ENCODE results near the gene GLRA2.

The GLRA2 gene

DNA sequence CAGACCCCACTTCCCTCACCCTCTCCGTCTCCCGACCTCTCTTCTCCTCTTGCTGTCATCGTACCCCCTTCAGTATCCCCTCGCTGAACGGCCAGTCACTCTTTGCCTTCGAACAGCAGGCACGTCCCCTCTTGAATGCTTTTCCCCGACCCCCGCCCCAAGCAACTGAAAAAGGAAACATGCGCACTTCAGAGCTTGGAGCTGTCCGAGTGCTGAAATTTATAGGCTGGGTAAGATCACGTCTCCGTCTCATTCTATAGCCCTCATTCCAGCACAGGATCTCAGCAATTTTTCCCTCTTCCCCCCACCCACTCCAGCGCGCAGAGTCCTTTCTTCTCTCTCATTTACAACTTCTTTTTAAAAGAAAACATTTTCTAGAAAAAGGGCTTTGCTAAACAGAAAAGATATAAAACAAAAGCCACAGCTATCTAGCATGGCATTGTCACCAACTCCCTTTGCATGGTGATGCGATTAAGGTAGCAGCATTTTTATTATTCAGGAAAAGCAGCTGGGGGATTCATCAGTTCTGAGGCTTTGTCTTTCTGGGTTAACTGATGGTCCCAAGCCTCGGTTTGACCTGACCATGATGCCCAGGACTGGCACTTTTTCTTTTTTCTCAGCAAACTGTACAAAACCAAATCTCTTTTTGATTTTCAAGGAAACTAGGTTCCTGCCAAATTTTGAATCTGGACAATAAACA is at the start of gene GLRA2:
Gene GLRA2 (plus strand): TSS at position 247 of the 700 bp plus-strand sequence. CDS start 522 bp downstream, outside the sequence.
- DNase-seq: peak in 1 of 2 donors; percentile 9

DNA sequence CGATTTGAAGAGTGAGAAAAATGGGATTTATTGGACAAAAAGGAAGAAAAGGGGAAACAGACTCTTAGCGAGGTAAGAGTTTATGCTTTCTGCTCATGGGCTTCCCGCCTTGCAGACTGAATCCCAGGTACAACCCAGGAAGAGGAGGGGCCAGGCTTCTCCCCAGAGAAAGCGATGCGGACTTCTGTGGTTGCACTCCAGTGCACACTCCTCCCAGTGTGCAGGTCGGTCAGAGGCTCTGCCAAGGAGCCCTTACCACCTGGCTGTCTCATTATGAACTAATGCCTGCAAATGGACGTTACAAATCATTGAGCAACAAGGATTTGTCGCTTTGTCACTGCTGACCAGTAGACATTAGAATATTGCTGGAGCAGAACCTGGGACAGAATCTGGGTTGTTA is 39.9 kb upstream of the GLRA2 start:
- DNase-seq: no peak

DNA sequence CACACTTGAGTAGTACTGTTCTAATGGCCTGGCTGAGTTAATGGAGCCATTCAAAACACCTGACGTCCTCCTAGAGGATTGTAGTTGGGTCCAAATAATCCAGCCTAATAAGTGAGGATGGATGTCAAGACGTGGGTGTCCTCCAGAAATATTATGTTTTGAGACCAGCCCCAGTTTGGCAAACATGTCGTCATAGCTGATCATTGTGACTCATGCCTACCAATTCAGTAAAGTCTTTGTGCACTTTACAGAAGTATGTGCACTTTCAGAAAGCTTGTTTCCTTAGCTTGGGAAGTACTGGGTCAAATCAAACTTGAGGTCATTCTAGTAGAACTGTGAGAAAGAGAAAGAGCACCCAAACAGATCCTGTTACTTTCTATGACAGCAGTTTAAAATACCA is 37.6 kb upstream of the GLRA2 start:
- no peak for DNase-seq

DNA sequence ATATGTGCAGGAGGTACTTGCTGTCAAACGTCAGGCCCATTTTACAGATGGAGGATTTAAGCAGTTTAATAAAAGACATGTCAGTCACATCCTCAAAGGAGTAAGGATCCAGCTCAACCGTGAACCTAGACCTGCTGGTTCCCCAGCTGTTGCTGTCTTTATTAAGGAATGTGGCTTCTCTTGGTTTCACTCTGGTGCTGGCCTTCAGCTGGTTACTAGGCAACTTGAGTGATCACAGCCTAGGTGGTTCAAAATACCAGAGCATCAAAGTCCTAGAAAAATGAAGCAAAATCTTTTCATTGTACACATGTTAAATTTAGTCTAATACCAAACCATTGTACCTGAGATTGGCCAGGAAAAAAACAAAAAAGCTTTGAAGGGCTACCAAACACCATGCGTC is 32.7 kb upstream of the GLRA2 start:
- no peak for DNase-seq

DNA sequence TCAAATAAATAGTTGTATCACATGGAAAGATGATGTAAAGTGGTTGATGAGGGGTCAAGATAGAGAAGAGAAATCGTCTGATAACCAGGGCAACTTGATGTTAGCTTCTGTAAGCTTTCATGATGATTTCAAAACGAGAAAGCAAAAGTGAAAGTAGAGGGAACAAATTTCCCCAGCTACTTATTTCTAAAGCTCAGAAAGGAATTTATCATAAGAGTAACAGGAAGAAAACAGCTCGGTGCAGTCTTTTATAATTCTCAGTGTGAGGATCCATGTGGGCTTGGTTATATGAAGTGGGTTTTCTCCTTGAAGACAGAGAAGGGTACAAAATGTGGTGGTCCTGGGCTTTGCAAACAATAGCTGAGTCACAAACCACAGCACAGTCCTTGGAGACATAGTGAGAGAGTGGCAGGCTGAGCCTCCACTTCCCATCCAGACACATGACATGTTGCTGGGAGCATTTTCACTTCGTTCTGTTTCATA is 32.1 kb upstream of the GLRA2 start:
- peak; percentile 52 to 59 for DNase-seq

DNA sequence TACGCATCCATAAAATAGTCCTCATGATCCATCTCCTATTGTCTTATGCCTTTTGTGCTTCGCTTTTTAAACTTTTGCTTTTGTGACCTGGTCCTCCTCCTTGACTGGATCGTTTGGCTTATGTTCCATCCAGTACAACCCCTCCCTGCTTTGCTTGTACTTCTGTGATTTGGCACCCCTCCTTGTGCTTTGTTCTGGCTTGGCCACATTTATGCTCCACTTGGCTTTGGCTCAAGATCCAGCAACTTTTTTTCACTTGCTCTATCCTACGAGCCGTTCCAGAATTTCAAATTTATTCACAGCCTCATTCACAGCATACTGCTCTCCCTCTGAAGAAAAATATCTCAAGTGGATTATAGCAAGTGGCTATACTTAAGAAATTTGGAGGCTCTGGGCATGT is 28.0 kb upstream of the GLRA2 start:
- DNase-seq: no peak

DNA sequence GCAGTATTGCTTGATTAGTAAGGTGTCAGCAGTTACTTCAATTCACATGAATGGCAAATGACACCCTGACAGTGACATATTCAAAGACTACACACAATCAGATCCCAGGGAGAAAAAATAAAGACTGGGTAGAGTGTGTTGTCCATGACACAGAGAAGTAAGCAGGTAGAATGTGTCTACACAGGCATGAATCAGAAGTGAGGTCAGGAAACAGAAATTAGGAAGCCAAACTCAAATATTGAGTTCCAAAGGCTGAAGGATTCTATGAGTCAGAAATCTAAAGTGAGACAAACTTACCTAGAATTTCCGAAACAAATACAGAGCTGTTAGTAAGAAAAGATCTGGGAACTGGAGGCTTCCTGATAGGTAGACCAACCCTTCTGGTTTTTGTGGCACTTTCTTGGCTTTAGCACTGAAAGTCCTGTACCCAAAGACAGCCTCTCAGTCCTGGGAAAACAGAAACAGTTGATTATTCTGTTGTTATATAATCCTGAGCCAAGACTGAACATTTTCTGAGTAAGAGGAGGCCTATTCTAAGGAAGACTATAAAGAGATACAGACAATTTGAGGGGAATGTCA is 24.3 kb upstream of the GLRA2 start:
- DNase-seq: no peak

DNA sequence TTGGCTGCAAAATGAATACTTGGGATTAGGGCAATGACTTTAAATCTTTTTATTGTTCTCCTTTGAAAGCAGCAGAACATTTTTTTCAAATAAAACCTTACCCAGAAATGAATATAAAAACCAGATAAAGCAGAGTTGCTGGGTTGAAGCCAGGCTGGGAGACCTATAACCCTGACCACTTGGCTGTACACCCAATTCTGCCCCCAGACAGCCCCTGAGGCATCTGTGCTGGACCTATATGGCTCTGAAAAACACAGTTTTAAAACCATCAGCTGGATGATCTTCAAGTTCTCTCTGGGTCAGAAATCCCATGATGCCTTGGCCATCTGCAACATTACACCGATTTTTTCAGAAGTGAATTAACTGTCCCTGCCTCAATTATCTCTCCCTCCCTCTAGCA is 23.7 kb upstream of the GLRA2 start:
- DNase-seq: no peak

DNA sequence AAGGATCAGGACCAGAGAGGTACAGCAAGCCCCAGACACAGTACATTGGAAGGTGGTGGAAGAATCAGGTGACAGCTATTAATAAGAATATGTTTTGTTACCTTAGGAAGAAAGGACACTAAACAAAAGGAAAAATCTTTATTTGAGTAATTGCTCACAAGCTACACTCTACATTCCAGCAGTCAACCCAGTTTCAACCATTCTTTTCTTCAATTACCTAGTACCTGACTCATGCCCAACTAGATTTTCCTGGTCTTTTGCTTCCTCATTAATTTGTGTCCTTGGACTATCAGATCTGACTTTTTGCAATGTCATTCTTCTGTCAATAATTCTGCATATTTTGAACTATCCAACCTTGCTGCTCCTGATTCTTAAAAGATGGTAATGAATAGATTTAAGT is 22.5 kb upstream of the GLRA2 start:
- DNase-seq: no peak

DNA sequence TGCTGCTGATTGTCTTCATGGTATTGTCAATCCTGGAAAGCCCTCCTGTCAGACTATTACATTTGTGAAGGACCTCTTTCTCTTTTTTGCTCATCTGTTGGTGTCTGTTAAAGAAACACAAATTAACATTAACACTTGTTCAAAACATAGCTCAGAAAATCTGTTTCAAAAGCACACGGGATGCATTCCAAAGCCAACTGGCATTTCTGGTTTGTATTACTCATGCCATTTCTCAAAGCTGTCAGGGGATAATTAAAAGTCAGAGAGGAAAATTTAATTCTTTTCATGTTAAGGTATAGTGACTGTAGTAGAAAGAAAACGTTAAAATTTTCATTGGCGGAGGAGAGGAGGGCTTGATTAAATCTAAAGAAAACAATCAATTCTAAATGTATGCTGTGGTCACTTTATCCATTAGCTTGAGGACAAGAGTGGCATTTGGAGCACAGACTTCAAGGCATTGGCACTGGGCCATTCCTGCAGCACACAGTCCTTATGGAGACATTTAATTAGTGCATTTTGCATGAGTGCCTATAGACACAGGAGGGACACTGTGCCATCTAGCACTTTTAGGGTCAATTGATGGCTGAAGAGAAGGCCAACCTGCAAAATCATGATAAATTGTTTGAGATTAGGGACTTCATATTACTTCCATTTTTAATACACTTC is 21.2 kb upstream of the GLRA2 start:
- DNase-seq: no peak

DNA sequence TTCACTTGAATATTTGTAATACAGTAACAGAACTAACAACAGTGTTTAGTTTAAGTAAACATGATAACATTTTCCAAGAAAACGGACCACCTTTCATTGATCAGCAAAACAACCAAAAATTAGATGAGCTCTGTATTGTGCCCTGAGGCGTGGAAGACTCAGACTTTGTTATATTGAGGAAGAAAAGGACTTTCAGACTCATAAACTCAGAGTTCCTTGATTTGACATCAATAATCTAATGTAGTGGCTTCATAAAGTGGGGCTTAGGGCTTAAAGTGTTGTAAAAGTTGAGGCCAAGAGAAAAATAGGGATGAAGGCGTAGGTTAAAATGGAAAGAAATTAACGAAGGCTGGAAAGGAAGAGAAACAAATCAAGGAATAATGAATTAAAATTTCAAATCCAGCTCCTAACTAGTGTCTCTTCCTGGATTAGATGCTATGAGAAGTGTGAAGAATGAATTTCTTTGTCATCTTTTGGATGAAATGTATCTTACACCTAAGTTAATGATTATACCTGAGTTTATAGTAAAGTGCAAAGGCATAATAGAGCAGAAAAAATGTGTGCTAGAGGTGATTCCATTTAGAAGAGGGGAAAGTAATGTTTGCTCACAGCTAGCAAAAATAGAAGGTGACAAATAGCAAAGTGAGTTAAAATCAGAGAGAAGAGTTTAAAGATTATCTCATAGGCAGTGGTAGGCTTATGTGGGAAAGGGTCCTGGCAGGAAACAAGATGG is 19.8 kb upstream of the GLRA2 start:
- DNase-seq: no peak

DNA sequence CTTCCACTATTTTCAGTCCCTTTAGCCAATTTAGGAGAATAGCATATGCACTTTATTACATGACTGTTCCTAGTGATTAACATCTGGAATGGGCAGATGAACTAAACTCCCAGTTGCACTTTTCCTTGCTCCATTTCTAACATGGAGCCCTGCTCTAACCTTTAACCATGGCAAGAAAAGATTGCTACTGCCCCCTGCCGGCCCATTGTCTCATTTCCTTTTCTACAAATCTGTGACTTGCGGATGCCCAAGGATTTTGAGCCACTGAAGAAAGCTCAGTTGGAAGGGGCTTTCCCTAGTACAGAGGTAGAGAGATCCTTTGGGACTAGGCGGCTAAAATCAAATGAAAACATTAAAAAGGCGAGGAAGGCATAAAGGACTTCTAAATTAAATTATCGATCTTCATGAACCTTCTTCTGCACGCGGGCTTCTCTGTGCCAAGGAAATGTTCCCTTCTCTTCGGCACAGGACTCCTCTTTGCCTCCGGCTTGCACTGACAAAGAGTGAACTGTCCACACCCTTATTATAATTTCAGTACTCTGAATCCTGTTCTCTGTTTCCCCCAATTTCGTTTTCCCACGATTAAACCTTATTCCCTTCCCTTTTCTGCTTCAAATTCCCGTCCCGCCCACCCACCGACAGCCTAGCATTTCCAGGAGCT is 577 bp upstream of the GLRA2 start:
- DNase-seq: peak; percentile 16 to 63

DNA sequence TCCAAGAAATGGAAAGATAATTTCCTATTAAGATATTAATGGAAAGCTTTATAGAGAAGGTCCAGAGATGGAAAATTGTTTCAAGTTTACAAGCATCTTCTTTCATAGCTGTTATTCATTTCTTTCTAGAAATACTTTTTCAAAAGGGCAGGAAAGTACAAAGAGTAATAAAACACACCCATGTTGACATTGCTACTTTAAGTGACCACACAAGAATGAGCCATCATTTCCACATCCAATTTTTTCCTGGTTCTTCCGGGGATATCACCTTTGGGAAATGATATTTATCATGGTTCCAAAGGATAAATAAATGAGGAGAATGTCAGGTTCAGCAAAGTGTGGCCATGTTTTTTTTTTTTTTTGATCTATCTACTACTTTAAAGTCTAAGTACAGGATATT is 4.5 kb downstream of the GLRA2 start:
- no peak for DNase-seq

DNA sequence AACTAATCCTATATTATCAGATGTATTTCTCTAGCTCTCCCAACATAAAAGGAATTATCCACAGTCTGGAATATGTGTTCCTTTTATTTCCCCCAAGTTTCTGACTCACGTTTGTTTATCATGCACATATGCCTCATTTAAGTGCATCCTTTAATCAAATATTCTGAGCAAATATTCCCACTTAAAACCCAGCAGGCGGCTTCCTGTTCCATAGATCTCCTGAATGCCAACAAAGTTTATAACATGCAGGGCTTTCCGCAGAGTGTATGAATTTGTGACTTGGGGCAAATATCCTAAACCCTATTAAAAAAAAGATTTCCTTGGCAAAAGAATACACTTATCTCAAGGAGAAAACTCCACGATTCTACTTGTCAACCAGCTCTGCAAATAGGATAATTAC is 16.9 kb downstream of the GLRA2 start:
- no peak for DNase-seq

DNA sequence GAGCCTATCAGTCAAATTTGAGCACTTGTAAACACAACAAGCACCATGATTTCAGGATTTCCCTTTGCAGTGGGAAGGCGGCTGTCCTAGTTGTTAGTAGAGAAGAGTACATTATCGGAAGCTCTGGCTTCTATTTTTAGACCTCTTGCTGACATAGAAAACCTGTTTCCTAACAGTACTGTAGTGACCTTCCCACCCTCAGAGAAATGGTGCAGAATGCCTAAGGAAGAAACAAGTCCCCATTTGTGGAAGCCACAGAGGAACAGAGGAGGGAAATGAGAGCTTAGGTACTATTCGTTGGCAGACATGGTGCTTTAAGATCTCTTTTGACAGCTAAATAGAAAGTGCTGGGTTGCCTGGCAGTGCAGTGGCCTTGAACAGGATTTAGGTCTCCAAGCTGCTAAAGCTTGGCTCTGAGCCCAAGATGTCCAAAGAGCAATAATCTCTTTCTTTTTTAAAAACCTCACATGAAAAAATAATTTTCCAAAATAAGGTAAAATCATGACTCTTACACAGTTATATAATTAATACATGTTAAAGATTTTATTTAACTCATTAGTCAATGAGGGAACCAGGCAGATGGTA is 24.9 kb downstream of the GLRA2 start:
- DNase-seq: no peak

DNA sequence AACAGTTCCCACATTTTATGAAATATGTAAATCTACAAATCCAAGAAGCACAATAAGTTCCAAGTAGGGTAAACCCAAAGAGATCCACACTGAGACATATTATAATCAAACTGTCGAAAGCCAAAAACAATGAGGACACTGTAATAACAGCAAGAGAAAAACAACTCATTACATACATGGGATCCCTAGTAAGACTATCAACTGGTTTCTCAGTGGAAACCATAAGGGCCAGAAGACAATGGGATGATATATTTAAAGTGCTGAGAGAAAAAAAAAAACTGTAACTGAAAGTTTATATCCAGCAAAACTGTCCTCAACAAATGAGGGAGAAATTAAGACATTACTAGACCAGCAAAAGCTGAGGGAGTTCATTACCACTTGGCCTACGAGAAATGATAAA is 34.7 kb downstream of the GLRA2 start:
- no peak for DNase-seq

DNA sequence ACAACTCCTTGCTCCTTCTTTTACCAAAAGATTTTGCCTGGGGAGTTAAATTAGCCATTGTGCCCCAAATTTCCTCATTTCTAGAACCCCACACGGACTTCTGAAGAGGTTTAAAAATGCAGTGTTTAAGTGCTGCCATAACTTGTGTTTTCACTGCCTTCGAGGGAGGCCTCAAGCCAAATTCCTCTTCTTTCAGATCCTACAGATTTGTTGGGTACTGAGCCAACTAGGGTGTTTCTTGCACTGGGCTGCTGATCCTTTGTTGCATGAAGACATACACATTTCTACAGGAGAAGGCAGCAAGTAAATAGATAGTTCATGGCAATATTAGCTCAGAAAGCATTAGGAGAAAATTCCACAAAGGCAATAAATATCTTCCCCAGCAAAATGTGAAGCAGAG is 43.8 kb downstream of the GLRA2 start:
- DNase-seq: no peak

DNA sequence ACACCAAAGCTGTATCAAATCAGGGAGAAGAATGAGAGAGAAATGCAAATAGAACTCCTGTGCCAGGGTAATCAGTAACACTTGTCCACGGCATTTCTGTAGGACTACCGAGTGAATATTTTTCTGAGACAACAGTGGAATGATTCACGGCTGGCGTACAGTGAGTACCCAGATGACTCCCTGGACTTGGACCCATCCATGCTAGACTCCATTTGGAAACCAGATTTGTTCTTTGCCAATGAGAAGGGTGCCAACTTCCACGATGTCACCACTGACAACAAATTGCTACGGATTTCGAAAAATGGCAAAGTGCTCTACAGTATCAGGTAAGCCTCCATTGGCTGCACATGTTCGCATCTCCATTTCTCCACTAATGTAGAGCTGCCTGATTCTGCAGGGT is 51.7 kb downstream of the GLRA2 start:
- DNase-seq: no peak

DNA sequence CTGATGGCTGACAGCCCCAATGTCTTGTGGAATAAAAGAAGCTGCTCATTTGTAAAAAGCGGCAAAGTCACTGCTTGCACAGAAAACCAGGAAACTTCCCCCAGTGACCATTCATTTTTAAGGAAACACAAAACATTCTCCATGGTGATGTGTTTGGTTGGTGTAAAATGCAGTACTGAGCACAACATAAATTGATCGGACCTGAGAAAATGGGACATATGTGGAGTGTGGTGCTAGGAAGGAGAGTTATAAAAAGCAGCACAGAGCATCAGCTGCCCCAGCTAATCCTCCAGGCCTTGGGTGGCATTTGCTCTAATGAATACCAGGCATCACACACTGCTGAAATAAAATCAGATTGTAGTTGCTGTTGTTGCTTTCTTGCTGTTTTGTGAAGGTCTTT is 55.2 kb downstream of the GLRA2 start:
- no peak for DNase-seq

DNA sequence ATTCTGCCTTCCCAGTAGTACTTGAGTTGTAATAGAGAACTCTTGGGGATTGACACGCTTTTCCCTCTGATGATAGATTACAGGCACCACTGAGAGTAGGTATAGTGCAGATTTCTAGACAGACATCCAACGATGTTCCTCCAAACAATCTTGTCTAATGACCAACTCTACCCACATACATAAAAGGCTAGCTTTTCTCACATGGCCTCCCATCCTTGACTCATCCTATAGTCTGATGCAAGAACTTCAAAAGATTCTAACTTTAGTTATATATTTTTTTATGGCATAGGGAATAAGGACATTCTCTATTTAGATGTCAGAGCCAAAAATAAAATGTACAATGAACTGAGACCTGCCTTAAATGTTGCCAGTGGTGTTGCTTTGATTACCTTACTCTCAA is 60.9 kb downstream of the GLRA2 start:
- DNase-seq: no peak

DNA sequence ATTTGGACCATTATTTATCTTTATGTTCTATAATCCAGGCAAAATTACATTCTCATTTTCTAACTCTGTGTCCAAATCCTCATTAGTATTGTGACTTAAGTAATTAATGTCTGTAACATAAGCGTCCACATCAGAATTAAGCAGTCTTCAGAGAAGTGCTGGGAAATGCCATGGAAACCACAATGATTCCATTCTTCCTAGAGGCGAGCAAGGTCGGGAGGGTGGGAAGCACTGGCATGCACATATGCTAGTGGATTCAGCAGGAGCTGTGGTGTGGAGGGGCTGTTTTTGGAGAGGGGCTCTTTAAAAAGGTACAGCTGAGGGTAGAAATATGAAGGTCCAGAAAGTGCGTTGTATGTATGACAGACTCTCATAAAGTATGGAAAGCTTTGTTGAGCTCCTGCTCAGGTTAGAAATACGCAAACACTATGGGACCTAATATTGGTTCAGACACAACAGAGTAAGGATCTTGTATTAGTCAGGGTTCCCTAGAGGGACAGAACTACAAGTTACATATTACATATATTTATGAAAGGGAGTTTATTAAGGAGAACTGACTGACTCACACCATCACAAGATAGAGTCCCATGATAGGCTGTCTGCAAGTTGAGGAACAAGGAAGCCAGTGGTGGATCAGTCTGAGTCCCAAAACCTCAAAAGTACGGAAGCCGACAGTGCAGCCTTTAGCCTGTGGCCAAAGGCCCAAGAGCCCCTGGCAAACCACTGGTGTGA is 61.5 kb downstream of the GLRA2 start:
- DNase-seq: no peak

DNA sequence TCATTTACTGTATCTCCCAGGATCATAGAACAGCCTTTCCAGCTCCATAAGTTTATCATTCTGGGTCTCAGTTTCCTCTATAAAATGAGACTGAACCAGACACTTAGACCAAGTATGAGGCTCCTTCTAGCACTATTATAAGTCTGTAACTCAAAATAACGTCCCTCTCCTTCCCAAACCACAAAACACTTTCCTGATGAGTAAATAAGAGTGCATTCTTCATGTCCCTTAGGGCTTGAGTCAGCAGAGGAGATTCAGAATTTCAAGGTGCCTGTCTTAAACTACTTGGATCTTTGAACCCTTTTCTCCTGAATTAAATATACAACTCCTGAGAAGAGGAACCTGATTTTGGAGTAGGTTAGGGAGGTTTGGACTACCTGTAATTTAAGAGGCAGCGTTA is 62.6 kb downstream of the GLRA2 start:
- DNase-seq: no peak

All from inflammatory macrophage treated with lipopolysaccharide for 1 hour (primary cell).